GM12878 (cell line): ENCODE measurements around the gene ASCC2. TPM values are rescaled to one million over a fixed set of nuclear protein-coding genes. Genes with fewer than 3 reads are reported as not detected.
"Not testable (repeated sequence)": the region's sequence is repeated elsewhere in the genome, so short reads cannot be mapped to it uniquely, and the experiment has no call there.

Source experiments
- ATAC-seq: fragments of 200-7000 bp; cut with Tn5 transposase; 3 replicates; pipeline ENCODE4 v1.9.1; 2020; ENCODE audit warnings: mild to moderate bottlenecking, moderate library complexity
- BruUV-seq: library from RNA; stranded (reverse); fragments of 400-500 nt; replicated peaks from 2 replicates; lab custom pipeline; 2021; lab: Mats Ljungman, UMichigan
- CTCF ChIA-PET: fragments of 300-600 bp; sonication (Branson Sonifier 250); formaldehyde crosslinking; extraction: SDS; loops from one replicate; lab custom pipeline; 2021; ENCODE audit warnings: inconsistent platforms; lab: Yijun Ruan, JAX
- POLR2A ChIA-PET: fragments of 350-600 bp; formaldehyde crosslinking; extraction: SDS; loops from one replicate; lab custom pipeline; 2021; ENCODE audit warnings: inconsistent platforms; lab: Charles Lee
- RAD21 ChIA-PET: fragments of 300-600 bp; sonication (Branson Sonifier 250); formaldehyde crosslinking; loops from one replicate; lab custom pipeline; 2023; ENCODE audit warnings: antibody characterized with exemption; ENCODE audit not compliant: unreplicated experiment; lab: Charles Lee
- SMC1A ChIA-PET: fragments of 300-600 bp; sonication (Branson Sonifier 250); formaldehyde crosslinking; loops from one replicate; lab custom pipeline; 2023; ENCODE audit not compliant: unreplicated experiment, uncharacterized antibody; lab: Charles Lee
- DNase-seq: peaks from one replicate; pipeline ENCODE4 v3.0.0-alpha.2; 2011; ENCODE audit warnings: low read depth, low spot score
- FAIRE-seq: peaks from 3 replicates; lab custom pipeline; 2011; peaks lifted over from hg19 to GRCh38; lab: Jason Lieb, UNC
- H2AFZ ChIP-seq: 2 replicates; pipeline ENCODE4 v1.6.0; 2011; ENCODE audit warnings: low read depth, low read length, control low read depth; ENCODE audit not compliant: control insufficient read depth
- H3K27ac ChIP-seq: 2 replicates; pipeline ENCODE4 v1.5.1; 2011; ENCODE audit warnings: control low read depth; ENCODE audit not compliant: control insufficient read depth, insufficient read depth
- H3K27me3 ChIP-seq, 2 experiments: replicated peaks in 1 of 2; 2 replicates each; pipeline versions ENCODE4 v1.6.0 to v1.6.1; 2011; ENCODE audit warnings: low read length in 1 of 2; ENCODE audit not compliant: control insufficient read depth in 2 of 2, insufficient read depth in 2 of 2
- H3K36me3 ChIP-seq, 2 experiments: 2 replicates each; pipeline ENCODE4 v1.5.1; 2011; ENCODE audit warnings: low read length in 1 of 2; ENCODE audit not compliant: control insufficient read depth in 2 of 2, insufficient read depth in 2 of 2
- H3K4me1 ChIP-seq: 2 replicates; pipeline ENCODE4 v1.6.1; 2011; ENCODE audit warnings: mild to moderate bottlenecking, low read length, moderate library complexity, mixed read lengths; ENCODE audit not compliant: control insufficient read depth, insufficient read depth
- H3K4me2 ChIP-seq: 2 replicates; pipeline ENCODE4 v1.6.0; 2011; ENCODE audit warnings: control low read depth; ENCODE audit not compliant: control insufficient read depth, insufficient read depth
- H3K4me3 ChIP-seq: fragments of 200-600 bp; sonication (generic); 2 replicates; pipeline ENCODE4 v1.5.1; 2016
- H3K79me2 ChIP-seq: 2 replicates; pipeline ENCODE4 v1.6.0; 2011; ENCODE audit warnings: low read length; ENCODE audit not compliant: control insufficient read depth, insufficient read depth
- H3K9ac ChIP-seq: 2 replicates; pipeline ENCODE4 v1.8.0; 2011; ENCODE audit warnings: low read length, control low read depth, mixed read lengths; ENCODE audit not compliant: control insufficient read depth, insufficient read depth
- H3K9me3 ChIP-seq: replicated peaks from 3 replicates; pipeline ENCODE4 v1.5.1; 2011; ENCODE audit warnings: mild to moderate bottlenecking, low read length; ENCODE audit not compliant: control insufficient read depth, insufficient read depth
- H4K20me1 ChIP-seq: 2 replicates; pipeline ENCODE4 v1.6.0; 2011; ENCODE audit not compliant: control insufficient read depth, insufficient read depth
- WGBS: methylation state at CpG from one replicate; pipeline ENCODE4 v1.1.6; 2016; ENCODE audit warnings: low lambda C conversion rate; ENCODE audit not compliant: insufficient replicate concordance, insufficient coverage; ENCODE audit errors: missing lambda C conversion rate; 5-methylcytosine and 5-hydroxymethylcytosine counted together
- in situ Hi-C: fragments of 300-500 bp; cut with MboI; formaldehyde crosslinking; loops from 9 replicates; pipeline ENCODE4 v1.14.3; 2018; ENCODE audit warnings: mixed read lengths
- intact Hi-C: fragments of 100-400 bp; cut with micrococcal nuclease; formaldehyde crosslinking; loops from one replicate; pipeline ENCODE4 v1.14.2; 2022; ENCODE audit not compliant: unreplicated experiment
- polyA plus RNA-seq, 11 experiments: library from polyadenylated mRNA; depleted of rRNA in 4 of 11; unstranded in 6 of 11; stranded (reverse) in 5 of 11; fragments of >200 nt; fragmentation: Nextera tagmentation in 4 of 11; fragmentation: Illumina TruSeq in 1 of 11; extraction: Ambion mirVana in 4 of 11; extraction: Trizol in 1 of 11; gene quantifications; 1 replicate in 1 of 11; 2 replicates in 10 of 11; pipeline versions ENCODE4 v1.2.1 to v1.2.3, GENCODE V29; 2011 to 2016; ENCODE audit warnings: inconsistent platforms in 2 of 11, missing spikeins in 2 of 11, low read depth in 1 of 11
- total RNA-seq, 4 experiments: library from RNA; depleted of rRNA in 3 of 4; stranded (reverse); fragments of >200 nt in 3 of 4; fragmentation: Illumina TruSeq in 1 of 4; extraction: Trizol in 1 of 4; gene quantifications; 2 replicates each; pipeline versions ENCODE4 v1.2.1 to v1.2.3, GENCODE V29; 2013 to 2021
- TF ChIP-seq, protein P1 (sequence below): fragments of 450-650 bp; IDR thresholded peaks from 2 replicates; pipeline ENCODE4 v1.6.1; 2017; ENCODE audit warnings: mild to moderate bottlenecking, moderate library complexity

ASCC2 gene
- total and polyA plus RNA-seq, 10 of the 15 experiments (the other 5 are each of a cell fraction or from before 2014, with no cell fraction given): 5.3 to 91.4 (median 56.5) TPM

DNA sequence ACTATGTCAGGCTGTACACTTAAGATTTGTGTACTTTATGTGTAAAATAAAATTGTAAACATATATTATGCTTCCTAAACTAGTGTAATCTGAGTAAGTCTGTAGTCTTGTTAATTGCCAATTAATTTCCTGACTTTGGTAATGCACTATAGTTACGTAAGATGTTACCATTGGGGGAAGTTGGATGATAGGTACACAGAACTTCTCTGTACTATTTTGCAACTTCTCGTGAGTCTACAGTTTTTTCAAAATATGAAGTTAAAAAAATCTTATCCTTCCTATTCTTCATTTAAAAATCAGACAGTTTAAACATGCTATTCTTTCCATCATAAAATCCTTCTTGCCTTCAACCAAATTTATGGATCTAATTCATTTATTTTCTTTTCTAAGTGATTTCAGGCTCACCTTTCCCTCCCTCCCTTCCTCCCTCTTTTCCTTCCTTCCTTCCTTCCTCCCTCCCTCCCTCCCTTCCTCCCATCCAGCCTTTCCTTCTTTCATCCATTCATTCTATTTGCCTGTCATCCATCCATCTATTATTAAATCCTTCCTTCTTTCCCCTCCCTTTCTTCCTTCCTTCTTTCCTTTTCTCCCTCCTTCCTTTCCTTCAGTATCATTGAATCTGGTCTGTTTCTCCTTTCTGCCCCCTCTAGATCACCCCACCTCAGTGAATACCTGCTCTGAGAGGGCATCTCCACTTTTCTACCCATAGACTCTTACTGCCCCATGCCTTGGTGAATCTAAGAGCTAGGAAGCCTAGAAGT, 22.1 kb upstream of the ASCC2 start (continued):
- TF ChIP-seq, protein P1, sequence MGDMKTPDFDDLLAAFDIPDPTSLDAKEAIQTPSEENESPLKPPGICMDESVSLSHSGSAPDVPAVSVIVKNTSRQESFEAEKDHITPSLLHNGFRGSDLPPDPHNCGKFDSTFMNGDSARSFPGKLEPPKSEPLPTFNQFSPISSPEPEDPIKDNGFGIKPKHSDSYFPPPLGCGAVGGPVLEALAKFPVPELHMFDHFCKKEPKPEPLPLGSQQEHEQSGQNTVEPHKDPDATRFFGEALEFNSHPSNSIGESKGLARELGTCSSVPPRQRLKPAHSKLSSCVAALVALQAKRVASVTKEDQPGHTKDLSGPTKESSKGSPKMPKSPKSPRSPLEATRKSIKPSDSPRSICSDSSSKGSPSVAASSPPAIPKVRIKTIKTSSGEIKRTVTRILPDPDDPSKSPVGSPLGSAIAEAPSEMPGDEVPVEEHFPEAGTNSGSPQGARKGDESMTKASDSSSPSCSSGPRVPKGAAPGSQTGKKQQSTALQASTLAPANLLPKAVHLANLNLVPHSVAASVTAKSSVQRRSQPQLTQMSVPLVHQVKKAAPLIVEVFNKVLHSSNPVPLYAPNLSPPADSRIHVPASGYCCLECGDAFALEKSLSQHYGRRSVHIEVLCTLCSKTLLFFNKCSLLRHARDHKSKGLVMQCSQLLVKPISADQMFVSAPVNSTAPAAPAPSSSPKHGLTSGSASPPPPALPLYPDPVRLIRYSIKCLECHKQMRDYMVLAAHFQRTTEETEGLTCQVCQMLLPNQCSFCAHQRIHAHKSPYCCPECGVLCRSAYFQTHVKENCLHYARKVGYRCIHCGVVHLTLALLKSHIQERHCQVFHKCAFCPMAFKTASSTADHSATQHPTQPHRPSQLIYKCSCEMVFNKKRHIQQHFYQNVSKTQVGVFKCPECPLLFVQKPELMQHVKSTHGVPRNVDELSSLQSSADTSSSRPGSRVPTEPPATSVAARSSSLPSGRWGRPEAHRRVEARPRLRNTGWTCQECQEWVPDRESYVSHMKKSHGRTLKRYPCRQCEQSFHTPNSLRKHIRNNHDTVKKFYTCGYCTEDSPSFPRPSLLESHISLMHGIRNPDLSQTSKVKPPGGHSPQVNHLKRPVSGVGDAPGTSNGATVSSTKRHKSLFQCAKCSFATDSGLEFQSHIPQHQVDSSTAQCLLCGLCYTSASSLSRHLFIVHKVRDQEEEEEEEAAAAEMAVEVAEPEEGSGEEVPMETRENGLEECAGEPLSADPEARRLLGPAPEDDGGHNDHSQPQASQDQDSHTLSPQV: no peak

DNA sequence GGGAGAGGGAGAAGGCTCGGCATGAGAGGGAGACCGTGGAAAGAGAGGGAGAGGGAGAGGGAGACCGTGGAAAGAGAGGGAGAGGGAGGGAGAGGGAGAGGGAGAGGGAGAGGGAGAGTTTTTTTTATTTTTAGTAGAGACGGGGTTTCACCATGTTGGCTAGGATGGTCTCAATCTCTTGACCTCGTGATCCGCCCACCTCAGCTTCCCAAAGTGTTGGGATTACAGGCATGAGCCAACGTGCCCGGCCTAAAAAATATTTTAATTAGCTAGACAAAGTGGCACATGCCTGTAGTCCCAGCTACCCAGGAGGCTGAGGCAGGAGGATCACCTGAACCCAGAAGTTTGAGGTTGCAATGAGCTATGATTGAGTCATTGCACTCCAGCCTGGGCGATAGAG, 21.0 kb upstream of the ASCC2 start:
- DNase-seq, H3K9ac ChIP-seq, H3K9me3 ChIP-seq, H3K79me2 ChIP-seq, CTCF ChIA-PET, H3K27ac ChIP-seq, H3K4me1 ChIP-seq, H3K27me3 ChIP-seq, BruUV-seq, FAIRE-seq, H4K20me1 ChIP-seq, H3K36me3 ChIP-seq, H3K4me2 ChIP-seq, RAD21 ChIA-PET, ATAC-seq, intact Hi-C loops, H2AFZ ChIP-seq, H3K4me3 ChIP-seq, in situ Hi-C loops: not testable (repeated sequence)
- ChIA-PET POLR2A (interaction anchor here (0.7 kb wide), 1 partner anchor 44 kb away, joined by 8 read pairs; no protein-coding TSS in a partner anchor), SMC1A (interaction anchor here (1.0 kb wide), 1 partner anchor 13 kb away, joined by 3 read pairs; no protein-coding TSS in a partner anchor)
- 59% methylated on average over 6 of the region's 9 CpGs for WGBS
